WERI-Rb-1 (cell line): ENCODE data around the gene POLG2.

Experiments used
- DNase-seq: peaks from one replicate; pipeline ENCODE4 v3.0.0-alpha.2; 2020
- H3K27ac ChIP-seq: fragments of 250-450 bp; sonication (Bioruptor Pico); 2 replicates; pipeline ENCODE4 v1.5.1; 2020; ENCODE audit warnings: mild to moderate bottlenecking, moderate library complexity
- H3K27me3 ChIP-seq: fragments of 250-450 bp; sonication (Bioruptor Pico); 2 replicates; pipeline ENCODE4 v1.5.1; 2021; ENCODE audit warnings: mild to moderate bottlenecking, low read depth, moderate library complexity; ENCODE audit not compliant: insufficient read depth, severe bottlenecking
- H3K36me3 ChIP-seq: fragments of 250-450 bp; sonication (Bioruptor Pico); 2 replicates; pipeline ENCODE4 v1.5.1; 2020; ENCODE audit warnings: mild to moderate bottlenecking, moderate library complexity
- H3K4me3 ChIP-seq: 2 replicates; pipeline ENCODE4 v1.5.1; 2011; ENCODE audit warnings: low read depth, mild to moderate bottlenecking, control low read depth, low read length
- H3K9me3 ChIP-seq: fragments of 250-450 bp; sonication (Bioruptor Pico); 2 replicates; pipeline ENCODE4 v1.5.1; 2021; ENCODE audit warnings: mild to moderate bottlenecking, moderate library complexity; ENCODE audit not compliant: severe bottlenecking
- CTCF ChIP-seq: IDR thresholded peaks from 2 replicates; pipeline ENCODE4 v1.5.1; 2011; ENCODE audit warnings: low read depth, mild to moderate bottlenecking, control low read depth, inconsistent platforms, low read length

POLG2 gene

GRCh38 chr17:64491034-64491860 lies 5.6 kb downstream of the POLG2 start:
- H3K9me3 ChIP-seq, result no peaks in the 10 kb centered on the region
- H3K27ac ChIP-seq, result no peak overlapping the region
- peak; percentile 75 for TF ChIP-seq CTCF
- no peaks in the 10 kb centered on the region for H3K27me3 ChIP-seq
- peak; percentile 62 for DNase-seq
- no peak overlapping the region for H3K4me3 ChIP-seq
- H3K36me3 ChIP-seq, result peaks cover 49% of the 10 kb centered on the region

- no peak for TF ChIP-seq CTCF
- no peaks in the 10 kb centered on the region for H3K27me3 ChIP-seq
- no peak overlapping the region for H3K4me3 ChIP-seq
- no peak overlapping the region for H3K27ac ChIP-seq
- peaks cover 50% of the 10 kb centered on the region for H3K36me3 ChIP-seq
- no peak for DNase-seq
- H3K9me3 ChIP-seq, result no peaks in the 10 kb centered on the region
Measured at GRCh38 chr17:64488301-64488700, 8.6 kb downstream of the POLG2 start.

GRCh38 chr17:64484380-64484779 lies 12.5 kb downstream of the POLG2 start:
- H3K27ac ChIP-seq, result no peak overlapping the region
- no peak for TF ChIP-seq CTCF
- peaks cover 45% of the 10 kb centered on the region for H3K36me3 ChIP-seq
- no peaks in the 10 kb centered on the region for H3K27me3 ChIP-seq
- no peak overlapping the region for H3K4me3 ChIP-seq
- no peaks in the 10 kb centered on the region for H3K9me3 ChIP-seq
- DNase-seq, result no peak

GRCh38 chr17:64480951-64481350 lies 15.9 kb downstream of the POLG2 start:
- H3K27me3 ChIP-seq, result no peaks in the 10 kb centered on the region
- TF ChIP-seq CTCF, result no peak
- H3K27ac ChIP-seq, result no peak overlapping the region
- no peak for DNase-seq
- no peaks in the 10 kb centered on the region for H3K9me3 ChIP-seq
- H3K36me3 ChIP-seq, result peaks cover 47% of the 10 kb centered on the region
- H3K4me3 ChIP-seq, result no peak overlapping the region

GRCh38 chr17:64477849-64478248 lies 19.0 kb downstream of the POLG2 start:
- Histone ChIP-seq H3K27me3 (no peaks in the 10 kb centered on the region), H3K4me3 (no peak overlapping the region), H3K36me3 (peaks cover 36% of the 10 kb centered on the region), H3K9me3 (no peaks in the 10 kb centered on the region), H3K27ac (no peak overlapping the region)
- no peak for TF ChIP-seq CTCF
- DNase-seq, result no peak

- Histone ChIP-seq H3K9me3 (no peaks in the 10 kb centered on the region), H3K27me3 (no peaks in the 10 kb centered on the region), H3K36me3 (peaks cover 6% of the 10 kb centered on the region), H3K27ac (no peak overlapping the region), H3K4me3 (no peak overlapping the region)
- no peak for TF ChIP-seq CTCF
- DNase-seq, result no peak
Measured at GRCh38 chr17:64472564-64472963, 24.3 kb downstream of the POLG2 start.
